Activated CD4-positive, alpha-beta T cell treated with anti-CD3 and anti-CD28 coated beads for 48 hours (primary cell): ENCODE data around the gene MLLT3.

Experiments
- DNase-seq: peaks from one replicate; pipeline ENCODE4 v3.0.0-alpha.2; 2020

The MLLT3 gene

GRCh38 chr9:20507431-20507830 lies 114.9 kb downstream of the MLLT3 start:
- no peak for DNase-seq

GRCh38 chr9:20506099-20506900 lies 116.0 kb downstream of the MLLT3 start:
- no peak for DNase-seq

- DNase-seq: no peak
Observed at GRCh38 chr9:20505574-20505973, 116.7 kb downstream of the MLLT3 start.

GRCh38 chr9:20504930-20505329 lies 117.4 kb downstream of the MLLT3 start:
- no peak for DNase-seq

- DNase-seq: no peak
Observed at GRCh38 chr9:20500101-20500500, 122.2 kb downstream of the MLLT3 start.

GRCh38 chr9:20499013-20499412 lies 123.3 kb downstream of the MLLT3 start:
- no peak for DNase-seq

GRCh38 chr9:20496328-20496727 lies 126.0 kb downstream of the MLLT3 start:
- no peak for DNase-seq

- no peak for DNase-seq
Observed at GRCh38 chr9:20495098-20495497, 127.2 kb downstream of the MLLT3 start.

GRCh38 chr9:20494035-20494434 lies 128.3 kb downstream of the MLLT3 start:
- no peak for DNase-seq

- no peak for DNase-seq
Observed at GRCh38 chr9:20492772-20493171, 129.5 kb downstream of the MLLT3 start.

- DNase-seq: no peak
Observed at GRCh38 chr9:20491612-20492011, 130.7 kb downstream of the MLLT3 start.

GRCh38 chr9:20490246-20490834 lies 132.0 kb downstream of the MLLT3 start:
- DNase-seq: no peak

- DNase-seq: no peak
Observed at GRCh38 chr9:20488691-20489090, 133.6 kb downstream of the MLLT3 start.

GRCh38 chr9:20486552-20486951 lies 135.7 kb downstream of the MLLT3 start:
- DNase-seq: no peak

- no peak for DNase-seq
Observed at GRCh38 chr9:20481437-20481836, 140.9 kb downstream of the MLLT3 start.

- no peak for DNase-seq
Observed at GRCh38 chr9:20480249-20480648, 142.1 kb downstream of the MLLT3 start.

- DNase-seq: no peak
Observed at GRCh38 chr9:20479419-20480155, 142.7 kb downstream of the MLLT3 start.

GRCh38 chr9:20478786-20479185 lies 143.5 kb downstream of the MLLT3 start:
- DNase-seq: no peak

GRCh38 chr9:20477940-20478620 lies 144.2 kb downstream of the MLLT3 start:
- peak; percentile 11 for DNase-seq

- no peak for DNase-seq
Observed at GRCh38 chr9:20476912-20477521, 145.3 kb downstream of the MLLT3 start.

GRCh38 chr9:20474496-20474895 lies 147.8 kb downstream of the MLLT3 start:
- no peak for DNase-seq

GRCh38 chr9:20473515-20474013 lies 148.7 kb downstream of the MLLT3 start:
- DNase-seq: no peak
